Measurements from ENCODE around the gene NFYC. TPM values are rescaled to one million over a fixed set of nuclear protein-coding genes. Genes with fewer than 3 reads are reported as not detected.

Gene NFYC
- total RNA-seq, 1 donor: 24.2 TPM

DNA sequence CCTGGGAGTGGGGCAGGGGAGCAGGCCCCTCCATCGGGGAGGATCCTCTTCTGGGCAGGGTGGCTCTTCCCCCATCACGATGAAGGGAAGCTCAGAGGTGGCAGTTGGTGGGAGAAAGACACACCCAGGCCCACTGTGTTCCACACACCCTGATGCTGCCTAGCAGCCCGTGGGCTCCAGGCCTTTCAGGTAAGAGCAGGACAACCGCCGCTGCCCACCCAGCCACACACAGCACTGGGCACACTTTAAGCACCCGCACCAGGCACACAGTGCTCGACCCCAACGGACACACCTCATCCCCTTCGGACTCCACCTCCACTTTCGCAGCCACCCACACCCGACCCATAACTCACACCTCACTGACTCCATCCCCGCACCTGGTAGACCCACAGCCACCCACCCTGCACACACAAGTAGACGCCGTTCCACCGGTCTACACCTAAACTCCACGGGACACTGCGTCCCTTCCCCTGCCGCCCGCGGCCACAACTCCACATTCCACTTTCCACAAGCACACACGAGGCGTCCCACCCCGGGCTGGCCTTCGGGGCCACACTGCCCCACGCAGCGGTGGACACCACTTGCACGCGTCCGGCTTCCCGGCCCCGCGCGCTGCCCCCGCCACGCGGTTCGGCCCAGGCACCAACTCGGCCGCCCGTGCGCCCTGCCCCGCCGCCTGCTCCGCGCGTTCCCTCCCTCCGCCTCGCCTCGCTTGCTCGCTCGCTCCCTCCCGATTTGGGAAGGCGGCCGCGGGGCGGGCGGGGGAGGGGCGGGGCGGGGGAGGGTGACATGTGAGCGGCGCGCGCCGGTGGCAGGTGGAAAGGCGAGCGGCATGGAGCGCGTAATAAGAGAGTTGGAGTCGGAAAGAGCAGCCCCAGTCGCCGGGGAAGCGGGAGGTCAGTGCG is 91.7 kb downstream of the NFYC start, which contains the start of gene KCNQ4:
Gene KCNQ4, plus strand, starts transcription at position 787 of the 905 bp plus-strand sequence. CDS start 307 bp downstream, outside the sequence.
- no peak within 1 kb of the TSS for H3K27ac ChIP-seq (ENCODE audit: low read depth, low read length)
- no peak within 1 kb of the TSS for H2AFZ ChIP-seq (ENCODE audit: low read length)
- no peaks in the 10 kb centered on the region for H3K79me2 ChIP-seq (ENCODE audit: insufficient read depth, low read length)
- no peaks in the 10 kb centered on the region for H4K20me1 ChIP-seq (ENCODE audit: insufficient read depth, low read length)
- peak; percentile 90 for DNase-seq (ENCODE audit: insufficient read length, low spot score, missing footprints)
- peak within 1 kb of the TSS; percentile 46 for H3K4me3 ChIP-seq (ENCODE audit: insufficient read depth, low read length)
- no peaks in the 10 kb centered on the region for H3K4me1 ChIP-seq (ENCODE audit: insufficient read depth, low read length)
- H3K27me3 ChIP-seq (ENCODE audit: insufficient read depth, low read length): peaks cover 23% of the 10 kb centered on the region
- H3K9me3 ChIP-seq (ENCODE audit: low read depth, low read length): no peaks in the 10 kb centered on the region
- TF ChIP-seq, protein P1, sequence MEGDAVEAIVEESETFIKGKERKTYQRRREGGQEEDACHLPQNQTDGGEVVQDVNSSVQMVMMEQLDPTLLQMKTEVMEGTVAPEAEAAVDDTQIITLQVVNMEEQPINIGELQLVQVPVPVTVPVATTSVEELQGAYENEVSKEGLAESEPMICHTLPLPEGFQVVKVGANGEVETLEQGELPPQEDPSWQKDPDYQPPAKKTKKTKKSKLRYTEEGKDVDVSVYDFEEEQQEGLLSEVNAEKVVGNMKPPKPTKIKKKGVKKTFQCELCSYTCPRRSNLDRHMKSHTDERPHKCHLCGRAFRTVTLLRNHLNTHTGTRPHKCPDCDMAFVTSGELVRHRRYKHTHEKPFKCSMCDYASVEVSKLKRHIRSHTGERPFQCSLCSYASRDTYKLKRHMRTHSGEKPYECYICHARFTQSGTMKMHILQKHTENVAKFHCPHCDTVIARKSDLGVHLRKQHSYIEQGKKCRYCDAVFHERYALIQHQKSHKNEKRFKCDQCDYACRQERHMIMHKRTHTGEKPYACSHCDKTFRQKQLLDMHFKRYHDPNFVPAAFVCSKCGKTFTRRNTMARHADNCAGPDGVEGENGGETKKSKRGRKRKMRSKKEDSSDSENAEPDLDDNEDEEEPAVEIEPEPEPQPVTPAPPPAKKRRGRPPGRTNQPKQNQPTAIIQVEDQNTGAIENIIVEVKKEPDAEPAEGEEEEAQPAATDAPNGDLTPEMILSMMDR (IDR thresholded peaks at IDR 0.05; ENCODE audit: extremely low read depth, low read depth, low read length): no peak
- H3K36me3 ChIP-seq (ENCODE audit: insufficient read depth, low read length): no peaks in the 10 kb centered on the region
- peak within 1 kb of the TSS; percentile 57 for H3K4me2 ChIP-seq (ENCODE audit: insufficient read depth, low read length)

DNA sequence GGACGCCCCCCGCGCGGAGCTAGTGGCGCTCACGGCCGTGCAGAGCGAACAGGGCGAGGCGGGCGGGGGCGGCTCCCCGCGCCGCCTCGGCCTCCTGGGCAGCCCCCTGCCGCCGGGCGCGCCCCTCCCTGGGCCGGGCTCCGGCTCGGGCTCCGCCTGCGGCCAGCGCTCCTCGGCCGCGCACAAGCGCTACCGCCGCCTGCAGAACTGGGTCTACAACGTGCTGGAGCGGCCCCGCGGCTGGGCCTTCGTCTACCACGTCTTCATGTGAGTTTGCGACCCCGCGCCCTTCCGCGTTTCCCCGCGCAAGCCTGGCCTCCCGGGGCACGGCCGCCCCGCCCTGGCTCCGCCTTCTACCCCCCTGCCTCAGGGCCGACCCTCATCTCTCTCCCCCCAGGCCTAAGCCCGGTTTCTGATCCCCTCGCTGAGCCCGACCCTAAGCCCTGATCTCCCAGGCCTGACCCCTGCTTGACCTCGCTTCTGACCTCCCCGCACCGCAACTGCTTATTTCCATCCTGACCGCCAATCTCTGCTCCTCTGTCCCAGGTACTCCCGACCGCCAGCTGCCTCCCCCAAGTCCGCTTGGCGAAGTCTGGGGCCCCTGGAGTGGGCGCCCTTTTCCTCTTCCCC is 92.8 kb downstream of the NFYC start:
- H3K4me1 ChIP-seq (ENCODE audit: insufficient read depth, low read length): no peaks in the 10 kb centered on the region
- H3K4me2 ChIP-seq (ENCODE audit: insufficient read depth, low read length): no peak overlapping the region
- peak; percentile 85 for DNase-seq (ENCODE audit: insufficient read length, low spot score, missing footprints)
- H2AFZ ChIP-seq (ENCODE audit: low read length): no peak overlapping the region
- no peaks in the 10 kb centered on the region for H4K20me1 ChIP-seq (ENCODE audit: insufficient read depth, low read length)
- H3K4me3 ChIP-seq (ENCODE audit: insufficient read depth, low read length): no peak overlapping the region
- H3K27ac ChIP-seq (ENCODE audit: low read depth, low read length): no peak overlapping the region
- no peaks in the 10 kb centered on the region for H3K36me3 ChIP-seq (ENCODE audit: insufficient read depth, low read length)
- peaks cover 27% of the 10 kb centered on the region for H3K27me3 ChIP-seq (ENCODE audit: insufficient read depth, low read length)
- H3K79me2 ChIP-seq (ENCODE audit: insufficient read depth, low read length): no peaks in the 10 kb centered on the region
- TF ChIP-seq, protein P1 (IDR thresholded peaks at IDR 0.05; ENCODE audit: extremely low read depth, low read depth, low read length): no peak
- no peaks in the 10 kb centered on the region for H3K9me3 ChIP-seq (ENCODE audit: low read depth, low read length)

DNA sequence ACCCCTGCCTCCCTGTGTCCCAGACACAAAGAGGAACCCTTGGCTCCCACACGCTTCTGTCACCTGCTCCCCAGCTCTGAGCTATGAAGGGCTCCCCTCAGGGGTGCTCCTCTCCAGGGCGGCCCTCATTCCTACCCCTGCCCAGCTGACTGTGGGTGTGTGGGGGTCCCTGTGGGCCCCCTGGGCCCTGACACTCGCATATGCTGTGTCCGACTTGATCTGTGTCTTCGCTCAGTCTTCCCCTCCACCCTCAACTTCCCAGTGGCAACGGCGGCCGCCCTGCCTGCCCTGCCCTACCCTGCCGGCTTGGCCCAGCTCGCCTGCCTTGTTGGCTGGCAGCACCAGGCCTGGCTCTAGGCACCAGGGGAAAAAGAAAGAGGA is 93.3 kb downstream of the NFYC start:
- TF ChIP-seq, protein P1 (IDR thresholded peaks at IDR 0.05; ENCODE audit: extremely low read depth, low read depth, low read length): no peak
- H3K4me2 ChIP-seq (ENCODE audit: insufficient read depth, low read length): no peak overlapping the region
- no peaks in the 10 kb centered on the region for H3K9me3 ChIP-seq (ENCODE audit: low read depth, low read length)
- H3K27ac ChIP-seq (ENCODE audit: low read depth, low read length): no peak overlapping the region
- no peaks in the 10 kb centered on the region for H3K79me2 ChIP-seq (ENCODE audit: insufficient read depth, low read length)
- no peaks in the 10 kb centered on the region for H3K36me3 ChIP-seq (ENCODE audit: insufficient read depth, low read length)
- H4K20me1 ChIP-seq (ENCODE audit: insufficient read depth, low read length): no peaks in the 10 kb centered on the region
- no peak overlapping the region for H2AFZ ChIP-seq (ENCODE audit: low read length)
- H3K27me3 ChIP-seq (ENCODE audit: insufficient read depth, low read length): peaks cover 32% of the 10 kb centered on the region
- no peaks in the 10 kb centered on the region for H3K4me1 ChIP-seq (ENCODE audit: insufficient read depth, low read length)
- H3K4me3 ChIP-seq (ENCODE audit: insufficient read depth, low read length): no peak overlapping the region
- DNase-seq (ENCODE audit: insufficient read length, low spot score, missing footprints): peak; percentile 82

DNA sequence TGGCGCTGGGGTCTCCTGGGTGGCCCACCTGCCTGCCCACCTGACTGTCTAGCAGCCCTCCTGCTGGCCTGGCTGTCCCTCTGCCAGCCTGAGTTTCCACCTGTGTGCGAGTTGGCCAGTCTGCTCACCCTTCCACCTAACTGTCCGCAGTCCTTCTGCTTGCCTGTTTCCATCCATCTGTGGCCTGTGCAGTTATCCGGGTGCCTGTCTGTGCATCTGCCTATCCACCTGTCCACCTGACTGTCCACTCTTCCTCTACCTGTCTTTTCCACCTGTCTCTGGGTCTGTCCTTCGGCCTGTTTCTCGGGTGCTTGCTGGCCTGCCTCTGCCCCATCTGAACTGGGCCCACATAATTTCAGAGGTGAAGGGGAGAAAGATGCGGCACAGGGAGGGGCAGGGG is 93.9 kb downstream of the NFYC start:
- Histone ChIP-seq H3K4me1 (ENCODE audit: insufficient read depth, low read length) (no peaks in the 10 kb centered on the region), H2AFZ (ENCODE audit: low read length) (no peak overlapping the region), H4K20me1 (ENCODE audit: insufficient read depth, low read length) (no peaks in the 10 kb centered on the region), H3K4me2 (ENCODE audit: insufficient read depth, low read length) (no peak overlapping the region), H3K27ac (ENCODE audit: low read depth, low read length) (no peak overlapping the region), H3K36me3 (ENCODE audit: insufficient read depth, low read length) (no peaks in the 10 kb centered on the region), H3K79me2 (ENCODE audit: insufficient read depth, low read length) (no peaks in the 10 kb centered on the region), H3K4me3 (ENCODE audit: insufficient read depth, low read length) (no peak overlapping the region), H3K27me3 (ENCODE audit: insufficient read depth, low read length) (peaks cover 35% of the 10 kb centered on the region), H3K9me3 (ENCODE audit: low read depth, low read length) (no peaks in the 10 kb centered on the region)
- peak; percentile 91 for DNase-seq (ENCODE audit: insufficient read length, low spot score, missing footprints)
- TF ChIP-seq, protein P1 (IDR thresholded peaks at IDR 0.05; ENCODE audit: extremely low read depth, low read depth, low read length): no peak
